Heart left ventricle (tissue), 16 donors: ENCODE results near the gene TTLL12. TPM values are rescaled to one million over a fixed set of nuclear protein-coding genes. Genes with fewer than 3 reads are reported as not detected.
A peak's percentile ranks its signal among the peaks of the same experiment; 100 is the strongest.

ENCODE experiments used
- ATAC-seq, 4 donors: fragments of 200-7000 bp; cut with Tn5 transposase; one replicate each; pipeline ENCODE4 v1.9.1; 2020 to 2022; ENCODE audit warnings: moderate library complexity in 4 of 4, mild to moderate bottlenecking in 3 of 4, moderate number of reproducible peaks in 1 of 4
- DNase-seq, 5 donors: peaks; one replicate each; pipeline ENCODE4 v3.0.0-alpha.2; 2020
- H3K27ac ChIP-seq, 12 donors: fragments of 200-600 bp; sonication (generic) in 4 of 12; one replicate each; pipeline versions ENCODE4 v1.5.0 to v1.8.0; 2016 to 2022; ENCODE audit warnings: mild to moderate bottlenecking in 2 of 12
- H3K27me3 ChIP-seq, 9 donors: fragments of 200-600 bp; sonication (generic) in 2 of 9; one replicate each; pipeline versions ENCODE4 v1.5.1 to v1.8.0; 2016 to 2022; ENCODE audit warnings: mild to moderate bottlenecking in 3 of 9
- H3K36me3 ChIP-seq, 9 donors: fragments of 200-600 bp; sonication (generic) in 2 of 9; one replicate each; pipeline versions ENCODE4 v1.5.0 to v1.8.0; 2018 to 2022; ENCODE audit warnings: mild to moderate bottlenecking in 2 of 9
- H3K4me1 ChIP-seq, 12 donors: fragments of 200-600 bp; sonication (generic) in 4 of 12; one replicate each; pipeline versions ENCODE4 v1.5.0 to v1.8.0; 2016 to 2022; ENCODE audit warnings: mild to moderate bottlenecking in 3 of 12
- H3K4me3 ChIP-seq, 12 donors: fragments of 200-600 bp; sonication (generic) in 4 of 12; one replicate each; pipeline versions ENCODE4 v1.5.0 to v1.8.0; 2017 to 2022; ENCODE audit warnings: mild to moderate bottlenecking in 9 of 12, moderate library complexity in 4 of 12
- H3K9me3 ChIP-seq, 12 donors: fragments of 200-600 bp; sonication (generic) in 4 of 12; one replicate each; pipeline versions ENCODE4 v1.5.0 to v1.8.0; 2016 to 2022; ENCODE audit warnings: mild to moderate bottlenecking in 1 of 12
- CTCF ChIP-seq, 12 donors: fragments of 200-600 bp; sonication (generic) in 4 of 12; IDR thresholded peaks; one replicate each; pipeline versions ENCODE4 v1.5.0 to v1.8.0; 2018 to 2022; ENCODE audit warnings: antibody characterized with exemption in 12 of 12, mild to moderate bottlenecking in 5 of 12
- POLR2A ChIP-seq, 2 donors: fragments of 450-650 bp; IDR thresholded peaks; one replicate each; pipeline ENCODE4 v1.6.1; 2017; ENCODE audit warnings: antibody characterized with exemption in 2 of 2, mild to moderate bottlenecking in 2 of 2, moderate library complexity in 2 of 2
- WGBS, 4 donors: extraction: QIAGEN DNeasy Blood & Tissue Kit in 2 of 4; methylation state at CpG; one replicate each; pipeline versions ENCODE4 v1.1.5 to v1.1.7; 2013 to 2018; 5-methylcytosine and 5-hydroxymethylcytosine counted together
- intact Hi-C, 10 donors: fragments of 100-400 bp; cut with DNase I; formaldehyde crosslinking; loops; one replicate each; pipeline versions ENCODE4 v1.11.1 to v1.14.2; 2022
- polyA plus RNA-seq, 2 donors: library from polyadenylated mRNA; stranded (reverse); fragments of 200-250 nt; gene quantifications; one replicate each; pipeline ENCODE4 v1.2.3, GENCODE V29; 2013
- total RNA-seq, 9 donors: library from RNA; depleted of rRNA in 2 of 9; stranded (reverse); fragments of >200 nt in 2 of 9; fragmentation: NEBNext Ultra II Directional in 3 of 9; extraction: Animal tissue kit (Norgen Biotek cat#: 25700) in 3 of 9; gene quantifications; one replicate each; pipeline versions ENCODE4 v1.1.0 to v1.2.4, GENCODE V29; 2016 to 2023
- donor health status: ischemic (EF 13 %, LVEDD 7.1; RV severe dilation, severe dysfunction).
- donor health status: healthy with polysubstance abuse.
- donor health status: DM: no; HTN: yes; CAD: no.
- donor health status: DM: no; HTN: no; CAD: no.
- donor health status: ischemic (EF 25% LVEDD 6.9; RV normal size, moderate dysfunction).
- donor health status: ischemic (EF 25% LVEDD 5.7; RV mildly dilated, moderate dysfunction).
- donor health status: healthy.
- donor health status: DM: yes; HTN: yes; CAD: no.
- donor health status: ischemic (EF 35%, LVEDD 5.7; RV mildly dilated, moderate dysfunction).
- donor health status: nonischemic (EF 11% LVEDD 7.7; RV severe dilation, severe dysfunction).
- donor health status: DM: yes; HTN: yes; CAD: no.
- donor health status: PGD.
- donor health status: ischemic (EF 29% LVEDD 5.4; RV normal size, mild dysfunction).
- donor health status: nonischemic (EF 23%, LVEDD 6.1; RV moderate dilation, normal function).

Gene TTLL12
- total and polyA plus RNA-seq, 11 donors, result 8.0 to 29.0 (median 11.9) TPM

- peak in 2 of 5 donors; percentile 16 to 49 for DNase-seq
- Histone ChIP-seq H3K4me3 (no peak overlapping the region), H3K4me1 (peaks cover 0 to 4% (median 0%) of the 10 kb centered on the region in 12 donors), H3K27me3 (peaks cover 0 to 14% (median 0%) of the 10 kb centered on the region in 9 donors), H3K36me3 (no peaks in the 10 kb centered on the region), H3K27ac (no peak overlapping the region), H3K9me3 (no peaks in the 10 kb centered on the region)
- TF ChIP-seq POLR2A (IDR thresholded peaks at IDR 0.05) (no peak), CTCF (IDR thresholded peaks at IDR 0.05) (no peak)
- 91 to 94% (median 93%) methylated on average over 27 to 34 of the region's 34 CpGs for WGBS, 4 donors
- intact Hi-C loops, result no loop called here
- no peak for ATAC-seq
These were observed 23.9 kb upstream of the TTLL12 start for GRCh38 chr22:43210631-43211515.

GRCh38 chr22:43209971-43210370, 23.0 kb upstream of the TTLL12 start:
- WGBS, 4 donors, result 87 to 93% (median 90%) methylated on average over 16 to 22 of the region's 22 CpGs
- Histone ChIP-seq H3K27ac (no peak overlapping the region), H3K27me3 (peaks cover 0 to 14% (median 0%) of the 10 kb centered on the region in 9 donors), H3K4me1 (peaks cover 0 to 4% (median 0%) of the 10 kb centered on the region in 12 donors), H3K36me3 (no peaks in the 10 kb centered on the region), H3K9me3 (no peaks in the 10 kb centered on the region), H3K4me3 (no peak overlapping the region)
- TF ChIP-seq POLR2A (IDR thresholded peaks at IDR 0.05) (no peak), CTCF (IDR thresholded peaks at IDR 0.05) (no peak)
- peak in 2 of 5 donors; percentile 27 to 47 for DNase-seq
- intact Hi-C loops, result no loop called here
- no peak for ATAC-seq

- Histone ChIP-seq H3K36me3 (no peaks in the 10 kb centered on the region), H3K9me3 (no peaks in the 10 kb centered on the region), H3K4me1 (peaks cover 0 to 4% (median 0%) of the 10 kb centered on the region in 12 donors), H3K27me3 (peaks cover 0 to 13% (median 0%) of the 10 kb centered on the region in 9 donors), H3K27ac (no peak overlapping the region), H3K4me3 (no peak overlapping the region)
- peak in 2 of 5 donors; percentile 18 to 55 for DNase-seq
- intact Hi-C loops, result no loop called here
- WGBS, 4 donors, result 90 to 95% (median 93%) methylated on average over 10 to 15 of the region's 15 CpGs
- no peak for TF ChIP-seq POLR2A (IDR thresholded peaks at IDR 0.05)
- TF ChIP-seq CTCF (IDR thresholded peaks at IDR 0.05), result no peak
- ATAC-seq, result no peak
These were observed 22.6 kb upstream of the TTLL12 start for GRCh38 chr22:43209523-43209890.

GRCh38 chr22:43208703-43209522, 22.0 kb upstream of the TTLL12 start:
- no peak for ATAC-seq
- H3K4me3 ChIP-seq, result no peak overlapping the region
- TF ChIP-seq CTCF (IDR thresholded peaks at IDR 0.05) (no peak), POLR2A (IDR thresholded peaks at IDR 0.05) (no peak)
- intact Hi-C loops, result no loop called here
- no peaks in the 10 kb centered on the region for H3K36me3 ChIP-seq
- peak in 2 of 5 donors; percentile 13 to 56 for DNase-seq
- no peak overlapping the region for H3K27ac ChIP-seq
- 89 to 92% (median 91%) methylated on average over 17 to 26 of the region's 26 CpGs for WGBS, 4 donors
- no peaks in the 10 kb centered on the region for H3K9me3 ChIP-seq
- H3K4me1 ChIP-seq, result peaks cover 0 to 4% (median 0%) of the 10 kb centered on the region in 12 donors
- H3K27me3 ChIP-seq, result peaks cover 0 to 7% (median 0%) of the 10 kb centered on the region in 9 donors
